HepG2 (cell line): ENCODE data around the gene LRP1-AS.

Experiments used
- HCFC1 ChIP-seq: fragments of 150-350 bp; IDR thresholded peaks from 2 replicates; pipeline ENCODE4 v1.6.1; 2014; ENCODE audit warnings: low read depth, low read length
- NR3C1 ChIP-seq: sonication (generic); formaldehyde crosslinking; IDR thresholded peaks from 2 replicates; pipeline ENCODE4 v1.4.0; 2020; ENCODE audit warnings: missing genetic modification reagents
- POLR2AphosphoS5 ChIP-seq: IDR thresholded peaks from 2 replicates; pipeline ENCODE4 v1.6.1; 2012; ENCODE audit warnings: low read depth, low read length
- TBP ChIP-seq: sonication (generic); formaldehyde crosslinking; IDR thresholded peaks from 2 replicates; pipeline ENCODE4 v1.5.0; 2020; ENCODE audit warnings: missing genetic modification reagents
- ZNF552 ChIP-seq: sonication (generic); formaldehyde crosslinking; IDR thresholded peaks from 2 replicates; pipeline ENCODE4 v1.9.0; 2022; ENCODE audit warnings: missing genetic modification reagents, mild to moderate bottlenecking, borderline replicate concordance
- ZNF792 ChIP-seq: IDR thresholded peaks from 2 replicates; pipeline ENCODE4 v1.6.1; 2016
- TF ChIP-seq, protein P1 (sequence below): fragments of 450-650 bp; IDR thresholded peaks from 2 replicates; pipeline ENCODE4 v1.6.1; 2016
- TF ChIP-seq, protein P2 (sequence below): sonication (generic); formaldehyde crosslinking; conservative IDR thresholded peaks from 2 replicates; pipeline ENCODE4 v1.4.0; 2020; ENCODE audit warnings: missing genetic modification reagents
- TF ChIP-seq, protein P3 (sequence below): sonication (generic); formaldehyde crosslinking; IDR thresholded peaks from 2 replicates; pipeline ENCODE4 v1.5.0; 2020; ENCODE audit warnings: mild to moderate bottlenecking, missing genetic modification reagents, moderate library complexity
- TF ChIP-seq, protein P4 (sequence below), 2 experiments: sonication (generic) in 1 of 2; formaldehyde crosslinking in 1 of 2; IDR thresholded peaks; 2 replicates each; pipeline versions ENCODE4 v1.5.1 to v1.6.1; 2011 to 2020; ENCODE audit warnings: borderline replicate concordance in 1 of 2, low read depth in 1 of 2, low read length in 1 of 2, mild to moderate bottlenecking in 1 of 2, missing genetic modification reagents in 1 of 2, moderate library complexity in 1 of 2
- TF ChIP-seq, protein P5 (sequence below): sonication (generic); formaldehyde crosslinking; IDR thresholded peaks from 2 replicates; pipeline ENCODE4 v1.4.0; 2020; ENCODE audit warnings: missing genetic modification reagents, borderline replicate concordance

DNA sequence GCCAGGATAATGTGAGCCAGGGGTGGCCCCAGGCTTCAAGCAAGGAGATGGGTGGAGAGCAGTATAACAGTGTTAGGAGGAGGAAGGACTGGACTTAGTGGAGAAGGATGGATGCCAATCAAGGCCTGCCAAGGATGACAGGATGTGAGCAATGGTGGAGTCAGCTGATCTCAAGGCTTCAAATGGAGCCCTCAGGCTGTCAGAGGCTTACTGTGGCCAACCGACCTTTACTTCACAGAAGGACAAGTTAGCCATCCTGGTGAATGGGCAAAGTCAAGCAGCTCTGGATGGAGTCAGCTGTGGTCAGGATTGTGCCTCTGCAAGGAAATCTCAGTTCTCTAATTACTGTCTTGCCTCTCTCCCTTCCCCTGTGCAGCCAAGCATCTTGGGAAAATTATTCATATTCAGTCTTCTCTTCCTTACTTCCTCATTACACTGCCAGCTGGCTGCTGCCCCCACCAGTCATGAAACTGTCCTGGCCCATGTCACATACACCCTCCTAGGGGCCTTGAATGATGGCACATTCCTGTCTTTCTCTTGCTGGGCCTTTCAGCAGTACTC lies 28.6 kb downstream of the LRP1-AS start:
- TF ChIP-seq, protein P1, sequence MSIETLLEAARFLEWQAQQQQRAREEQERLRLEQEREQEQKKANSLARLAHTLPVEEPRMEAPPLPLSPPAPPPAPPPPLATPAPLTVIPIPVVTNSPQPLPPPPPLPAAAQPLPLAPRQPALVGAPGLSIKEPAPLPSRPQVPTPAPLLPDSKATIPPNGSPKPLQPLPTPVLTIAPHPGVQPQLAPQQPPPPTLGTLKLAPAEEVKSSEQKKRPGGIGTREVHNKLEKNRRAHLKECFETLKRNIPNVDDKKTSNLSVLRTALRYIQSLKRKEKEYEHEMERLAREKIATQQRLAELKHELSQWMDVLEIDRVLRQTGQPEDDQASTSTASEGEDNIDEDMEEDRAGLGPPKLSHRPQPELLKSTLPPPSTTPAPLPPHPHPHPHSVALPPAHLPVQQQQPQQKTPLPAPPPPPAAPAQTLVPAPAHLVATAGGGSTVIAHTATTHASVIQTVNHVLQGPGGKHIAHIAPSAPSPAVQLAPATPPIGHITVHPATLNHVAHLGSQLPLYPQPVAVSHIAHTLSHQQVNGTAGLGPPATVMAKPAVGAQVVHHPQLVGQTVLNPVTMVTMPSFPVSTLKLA: no peak
- TF ChIP-seq ZNF552 (CRISPR knock-in tag) (no peak), ZNF792 (CRISPR knock-in tag) (no peak), TBP (CRISPR knock-in tag) (no peak), HCFC1 (no peak), NR3C1 (CRISPR knock-in tag) (no peak), POLR2AphosphoS5 (no peak)
- TF ChIP-seq, protein P2, sequence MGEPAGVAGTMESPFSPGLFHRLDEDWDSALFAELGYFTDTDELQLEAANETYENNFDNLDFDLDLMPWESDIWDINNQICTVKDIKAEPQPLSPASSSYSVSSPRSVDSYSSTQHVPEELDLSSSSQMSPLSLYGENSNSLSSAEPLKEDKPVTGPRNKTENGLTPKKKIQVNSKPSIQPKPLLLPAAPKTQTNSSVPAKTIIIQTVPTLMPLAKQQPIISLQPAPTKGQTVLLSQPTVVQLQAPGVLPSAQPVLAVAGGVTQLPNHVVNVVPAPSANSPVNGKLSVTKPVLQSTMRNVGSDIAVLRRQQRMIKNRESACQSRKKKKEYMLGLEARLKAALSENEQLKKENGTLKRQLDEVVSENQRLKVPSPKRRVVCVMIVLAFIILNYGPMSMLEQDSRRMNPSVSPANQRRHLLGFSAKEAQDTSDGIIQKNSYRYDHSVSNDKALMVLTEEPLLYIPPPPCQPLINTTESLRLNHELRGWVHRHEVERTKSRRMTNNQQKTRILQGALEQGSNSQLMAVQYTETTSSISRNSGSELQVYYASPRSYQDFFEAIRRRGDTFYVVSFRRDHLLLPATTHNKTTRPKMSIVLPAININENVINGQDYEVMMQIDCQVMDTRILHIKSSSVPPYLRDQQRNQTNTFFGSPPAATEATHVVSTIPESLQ (CRISPR knock-in tag): no peak
- TF ChIP-seq, protein P3, sequence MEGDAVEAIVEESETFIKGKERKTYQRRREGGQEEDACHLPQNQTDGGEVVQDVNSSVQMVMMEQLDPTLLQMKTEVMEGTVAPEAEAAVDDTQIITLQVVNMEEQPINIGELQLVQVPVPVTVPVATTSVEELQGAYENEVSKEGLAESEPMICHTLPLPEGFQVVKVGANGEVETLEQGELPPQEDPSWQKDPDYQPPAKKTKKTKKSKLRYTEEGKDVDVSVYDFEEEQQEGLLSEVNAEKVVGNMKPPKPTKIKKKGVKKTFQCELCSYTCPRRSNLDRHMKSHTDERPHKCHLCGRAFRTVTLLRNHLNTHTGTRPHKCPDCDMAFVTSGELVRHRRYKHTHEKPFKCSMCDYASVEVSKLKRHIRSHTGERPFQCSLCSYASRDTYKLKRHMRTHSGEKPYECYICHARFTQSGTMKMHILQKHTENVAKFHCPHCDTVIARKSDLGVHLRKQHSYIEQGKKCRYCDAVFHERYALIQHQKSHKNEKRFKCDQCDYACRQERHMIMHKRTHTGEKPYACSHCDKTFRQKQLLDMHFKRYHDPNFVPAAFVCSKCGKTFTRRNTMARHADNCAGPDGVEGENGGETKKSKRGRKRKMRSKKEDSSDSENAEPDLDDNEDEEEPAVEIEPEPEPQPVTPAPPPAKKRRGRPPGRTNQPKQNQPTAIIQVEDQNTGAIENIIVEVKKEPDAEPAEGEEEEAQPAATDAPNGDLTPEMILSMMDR (CRISPR knock-in tag): no peak
- TF ChIP-seq, protein P4, sequence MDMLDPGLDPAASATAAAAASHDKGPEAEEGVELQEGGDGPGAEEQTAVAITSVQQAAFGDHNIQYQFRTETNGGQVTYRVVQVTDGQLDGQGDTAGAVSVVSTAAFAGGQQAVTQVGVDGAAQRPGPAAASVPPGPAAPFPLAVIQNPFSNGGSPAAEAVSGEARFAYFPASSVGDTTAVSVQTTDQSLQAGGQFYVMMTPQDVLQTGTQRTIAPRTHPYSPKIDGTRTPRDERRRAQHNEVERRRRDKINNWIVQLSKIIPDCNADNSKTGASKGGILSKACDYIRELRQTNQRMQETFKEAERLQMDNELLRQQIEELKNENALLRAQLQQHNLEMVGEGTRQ (IDR thresholded peaks at IDR 0.05; ENCODE audit: low read depth, low read length): no peak
- TF ChIP-seq, protein P4 (CRISPR knock-in tag; IDR thresholded peaks at IDR 0.05; ENCODE audit: borderline replicate concordance): no peak
- TF ChIP-seq, protein P5, sequence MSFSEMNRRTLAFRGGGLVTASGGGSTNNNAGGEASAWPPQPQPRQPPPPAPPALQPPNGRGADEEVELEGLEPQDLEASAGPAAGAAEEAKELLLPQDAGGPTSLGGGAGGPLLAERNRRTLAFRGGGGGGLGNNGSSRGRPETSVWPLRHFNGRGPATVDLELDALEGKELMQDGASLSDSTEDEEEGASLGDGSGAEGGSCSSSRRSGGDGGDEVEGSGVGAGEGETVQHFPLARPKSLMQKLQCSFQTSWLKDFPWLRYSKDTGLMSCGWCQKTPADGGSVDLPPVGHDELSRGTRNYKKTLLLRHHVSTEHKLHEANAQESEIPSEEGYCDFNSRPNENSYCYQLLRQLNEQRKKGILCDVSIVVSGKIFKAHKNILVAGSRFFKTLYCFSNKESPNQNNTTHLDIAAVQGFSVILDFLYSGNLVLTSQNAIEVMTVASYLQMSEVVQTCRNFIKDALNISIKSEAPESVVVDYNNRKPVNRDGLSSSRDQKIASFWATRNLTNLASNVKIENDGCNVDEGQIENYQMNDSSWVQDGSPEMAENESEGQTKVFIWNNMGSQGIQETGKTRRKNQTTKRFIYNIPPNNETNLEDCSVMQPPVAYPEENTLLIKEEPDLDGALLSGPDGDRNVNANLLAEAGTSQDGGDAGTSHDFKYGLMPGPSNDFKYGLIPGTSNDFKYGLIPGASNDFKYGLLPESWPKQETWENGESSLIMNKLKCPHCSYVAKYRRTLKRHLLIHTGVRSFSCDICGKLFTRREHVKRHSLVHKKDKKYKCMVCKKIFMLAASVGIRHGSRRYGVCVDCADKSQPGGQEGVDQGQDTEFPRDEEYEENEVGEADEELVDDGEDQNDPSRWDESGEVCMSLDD: no peak
